Measurements from ENCODE around the gene ZMYM3. TPM values are rescaled to one million over a fixed set of nuclear protein-coding genes. Genes with fewer than 3 reads are reported as not detected.

The ZMYM3 gene
- total RNA-seq, 1 experiment from 2014 or later = 21.9 TPM

DNA sequence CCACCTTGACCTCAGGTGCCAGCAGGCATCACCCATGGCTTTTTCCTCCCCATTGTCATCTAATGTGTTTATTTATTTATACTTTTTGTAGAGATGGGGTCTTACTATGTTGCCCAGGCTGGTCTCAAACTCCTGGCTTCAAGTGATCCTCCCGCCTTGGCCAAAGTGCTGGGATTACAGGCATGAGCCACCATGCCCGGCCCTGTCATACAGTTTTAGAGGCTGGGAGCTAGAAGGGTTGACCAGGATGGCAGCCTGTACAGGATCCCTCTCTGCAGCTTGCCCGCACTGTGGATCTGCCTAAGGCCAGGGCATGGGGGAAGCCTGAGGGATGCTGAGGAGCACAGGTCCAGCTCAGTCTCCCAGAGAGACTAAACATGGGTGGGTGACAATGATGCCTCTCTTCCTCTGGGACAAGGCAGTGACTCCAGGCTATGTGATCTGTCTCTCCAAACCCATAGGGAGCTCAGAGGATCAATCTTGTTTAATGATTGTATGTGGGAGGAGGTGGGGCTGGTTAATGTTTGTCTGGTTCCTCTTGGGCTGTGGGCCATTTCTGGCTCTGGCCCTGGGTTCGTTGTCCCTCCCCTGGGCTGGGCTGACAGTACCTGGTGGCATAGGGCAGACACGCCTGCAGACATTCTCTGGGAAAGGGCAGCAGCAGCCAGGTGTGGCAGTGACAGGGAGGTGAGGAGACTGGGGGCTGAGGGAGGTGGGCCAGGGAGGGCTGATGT, 39.2 kb downstream of the ZMYM3 start:
- no peak for DNase-seq (ENCODE audit: low read depth)

- no peak for DNase-seq (ENCODE audit: low read depth)
Measured at GRCh38 chrX:71214152-71214551, 39.8 kb downstream of the ZMYM3 start.

GRCh38 chrX:71212536-71212935, 41.4 kb downstream of the ZMYM3 start:
- no peak for DNase-seq (ENCODE audit: low read depth)

DNA sequence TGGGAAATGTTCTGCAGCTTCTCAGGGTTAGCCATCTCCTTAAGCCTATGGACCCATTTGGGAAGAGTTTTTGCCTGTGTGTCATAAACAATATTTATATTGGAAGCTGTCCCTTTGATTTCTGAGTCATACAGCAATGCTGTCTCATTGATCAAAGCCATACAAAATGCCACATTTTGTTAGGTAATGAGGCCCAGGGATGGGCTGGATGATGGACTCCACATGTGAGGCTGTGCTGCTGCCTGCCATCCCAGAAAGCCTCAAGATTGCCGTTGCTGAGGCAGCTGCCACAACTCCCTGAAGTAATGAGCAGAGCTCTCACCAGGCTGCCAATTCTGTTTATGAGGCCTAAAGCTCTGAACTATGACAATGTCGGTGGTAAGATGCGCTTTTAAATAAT, 43.1 kb downstream of the ZMYM3 start:
- no peak for DNase-seq (ENCODE audit: low read depth)

GRCh38 chrX:71199252-71200008, 54.5 kb downstream of the ZMYM3 start:
- DNase-seq (ENCODE audit: low read depth) = no peak

GRCh38 chrX:71198066-71198465, 55.9 kb downstream of the ZMYM3 start:
- no peak for DNase-seq (ENCODE audit: low read depth)

DNA sequence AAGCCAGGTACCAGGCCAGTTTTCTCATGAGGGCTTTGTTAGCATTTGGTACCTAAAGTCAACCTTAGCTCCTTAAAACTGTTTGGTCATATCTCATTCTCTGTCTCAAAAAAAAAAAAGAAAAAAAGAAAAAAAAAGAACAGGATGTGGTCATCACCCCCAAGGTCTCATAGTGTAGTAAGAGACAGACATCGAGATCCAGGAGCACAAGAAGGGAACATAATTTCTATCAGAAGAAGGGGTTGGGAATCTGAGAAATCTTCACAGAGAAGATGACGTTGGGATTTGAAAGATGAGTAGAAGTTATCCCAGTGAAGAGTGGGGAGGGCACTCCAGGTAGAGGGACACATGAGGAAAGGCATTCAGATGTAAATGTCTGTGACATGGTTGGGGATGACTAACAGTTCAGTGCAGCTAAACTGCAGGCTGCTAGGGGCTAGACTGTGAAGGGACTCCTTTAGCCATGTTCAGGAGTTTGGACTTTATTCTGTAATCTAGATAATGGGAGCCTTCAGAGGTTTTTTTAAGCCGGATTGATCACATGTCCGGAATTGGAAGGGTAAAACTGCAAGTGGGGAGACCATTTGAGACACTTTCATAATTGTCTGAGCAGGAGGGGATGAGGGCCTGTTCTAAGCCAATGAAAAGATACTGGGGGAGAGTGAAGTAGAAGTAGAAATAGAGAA, 57.8 kb downstream of the ZMYM3 start:
- DNase-seq (ENCODE audit: low read depth) = no peak

DNA sequence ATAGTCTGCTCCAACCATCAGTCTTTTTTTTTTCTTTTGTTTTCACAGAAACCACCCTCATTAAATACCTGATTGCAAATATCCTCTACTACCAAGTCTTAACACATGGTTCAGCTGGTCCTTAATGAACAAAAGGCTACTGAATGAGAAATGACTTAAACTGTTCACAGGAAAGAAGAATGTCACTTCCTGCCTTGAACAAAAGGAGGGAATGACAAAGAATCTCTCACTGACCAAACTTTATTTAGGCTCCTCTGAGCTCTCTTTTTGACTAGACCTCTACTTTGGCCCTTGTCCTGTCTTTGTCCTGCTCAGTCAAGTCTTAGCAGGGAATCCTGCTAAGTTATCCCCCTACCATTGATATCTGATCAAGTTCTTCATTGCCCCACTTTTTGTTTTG, 62.7 kb downstream of the ZMYM3 start:
- DNase-seq (ENCODE audit: low read depth) = no peak

Other genes with a start within 250 kb of the ZMYM3 start
- gene SNX12, start 185.8 kb downstream of the ZMYM3 start, total RNA-seq (2014; rRNA removed) = 72.2 and 88.6 TPM in 2 replicates
- 0.77 and 2.2 TPM in 2 replicates for gene FOXO4, start 158.3 kb downstream of the ZMYM3 start, total RNA-seq (2014; rRNA removed)
- gene CXorf65, start 147.4 kb downstream of the ZMYM3 start, total RNA-seq (2014; rRNA removed) = not detected in 2 replicates
- gene IL2RG, start 142.6 kb downstream of the ZMYM3 start, total RNA-seq (2014; rRNA removed) = not detected in 2 replicates
- 14.2 and 21.3 TPM in 2 replicates for gene MED12, start 135.5 kb downstream of the ZMYM3 start, total RNA-seq (2014; rRNA removed)
- 0.06 and 0.23 TPM in 2 replicates for gene NLGN3, start 109.3 kb downstream of the ZMYM3 start, total RNA-seq (2014; rRNA removed)
- gene GJB1, start 30.9 kb downstream of the ZMYM3 start, total RNA-seq (2014; rRNA removed) = not detected in 2 replicates
- 393 and 463 TPM in 2 replicates for gene NONO, start 29.5 kb upstream of the ZMYM3 start, total RNA-seq (2014; rRNA removed)
- 1.6 and 1.9 TPM in 2 replicates for gene ITGB1BP2, start 47.6 kb upstream of the ZMYM3 start, total RNA-seq (2014; rRNA removed)
- 13.0 and 17.1 TPM in 2 replicates for gene TAF1, start 112.2 kb upstream of the ZMYM3 start, total RNA-seq (2014; rRNA removed)

Measured in LHCN-M2 (cell line).